K562 (cell line): ENCODE measurements around the gene PRKAR1A. TPM values are rescaled to one million over a fixed set of nuclear protein-coding genes. Genes with fewer than 3 reads are reported as not detected.
A peak's percentile ranks its signal among the peaks of the same experiment; 100 is the strongest.

Experiments used
- BMI1 ChIP-seq: fragments of 150-350 bp; IDR thresholded peaks from 2 replicates; pipeline ENCODE4 v1.6.1; 2014; ENCODE audit warnings: low read length
- C11orf30 ChIP-seq: fragments of 450-650 bp; IDR thresholded peaks from 2 replicates; pipeline ENCODE4 v1.6.1; 2016; ENCODE audit warnings: low read depth, mild to moderate bottlenecking
- FIP1L1 ChIP-seq: fragments of 200-400 bp; formaldehyde crosslinking; IDR thresholded peaks from 2 replicates; pipeline ENCODE4 v1.6.1; 2018; ENCODE audit warnings: mild to moderate bottlenecking, low read depth, low read length; ENCODE audit not compliant: poor library complexity, severe bottlenecking
- FOS ChIP-seq: IDR thresholded peaks from 3 replicates; pipeline ENCODE4 v1.6.1; 2011; ENCODE audit not compliant: insufficient read length; ENCODE audit errors: extremely low read depth
- GABPA ChIP-seq: fragments of 200-800 bp; sonication (Bioruptor generic); conservative IDR thresholded peaks from 2 replicates; pipeline ENCODE4 v1.6.1; 2016; ENCODE audit warnings: low read depth, missing genetic modification characterization, missing compliant biosample characterization
- HLTF ChIP-seq: fragments of 450-650 bp; IDR thresholded peaks from 2 replicates; pipeline ENCODE4 v1.6.1; 2016
- HMG20A ChIP-seq: fragments of 450-650 bp; formaldehyde crosslinking; conservative IDR thresholded peaks from 2 replicates; pipeline ENCODE4 v1.4.0; 2020; ENCODE audit warnings: mild to moderate bottlenecking, mixed read lengths
- MED1 ChIP-seq: sonication (generic); formaldehyde crosslinking; IDR thresholded peaks from 2 replicates; pipeline ENCODE4 v1.8.1; 2023; ENCODE audit warnings: missing genetic modification reagents, borderline replicate concordance
- MTA3 ChIP-seq: fragments of 450-650 bp; formaldehyde crosslinking; IDR thresholded peaks from 2 replicates; pipeline ENCODE4 v1.6.1; 2017; ENCODE audit warnings: mild to moderate bottlenecking, borderline replicate concordance
- NELFE ChIP-seq: IDR thresholded peaks from 2 replicates; pipeline ENCODE4 v1.6.1; 2011; ENCODE audit warnings: mild to moderate bottlenecking; ENCODE audit not compliant: insufficient read depth, insufficient read length
- NFE2 ChIP-seq: IDR thresholded peaks from 2 replicates; pipeline ENCODE4 v1.6.1; 2014; ENCODE audit warnings: antibody characterized with exemption, low read depth
- SMC3 ChIP-seq: conservative IDR thresholded peaks from 2 replicates; pipeline ENCODE4 v1.6.1; 2011; ENCODE audit warnings: low read depth, low read length, improper control_type of control experiment; ENCODE audit not compliant: insufficient read depth
- TRIM24 ChIP-seq, 2 experiments: fragments of 450-650 bp; IDR thresholded peaks; 2 replicates each; pipeline ENCODE4 v1.6.1; 2016
- XRCC5 ChIP-seq: fragments of 200-400 bp; formaldehyde crosslinking; IDR thresholded peaks from 2 replicates; pipeline ENCODE4 v1.6.1; 2017; ENCODE audit warnings: low read depth, mild to moderate bottlenecking, low read length
- ZBTB12 ChIP-seq: fragments of 250-450 bp; sonication (Bioruptor Pico); IDR thresholded peaks from 2 replicates; pipeline ENCODE4 v1.4.0; 2020
- ZC3H4 ChIP-seq: sonication (generic); formaldehyde crosslinking; IDR thresholded peaks from 2 replicates; pipeline ENCODE4 v1.9.0; 2021; ENCODE audit warnings: missing genetic modification reagents, borderline replicate concordance
- ZNF124 ChIP-seq: sonication (generic); formaldehyde crosslinking; IDR thresholded peaks from 2 replicates; pipeline ENCODE4 v1.8.1; 2022; ENCODE audit warnings: missing genetic modification reagents
- ZNF444 ChIP-seq: fragments of 250-450 bp; sonication (Bioruptor Pico); IDR thresholded peaks from 2 replicates; pipeline ENCODE4 v1.4.0; 2020; ENCODE audit warnings: mild to moderate bottlenecking, moderate library complexity
- ZNF740 ChIP-seq, 3 experiments: fragments of 200-800 bp in 1 of 3; sonication (Bioruptor generic) in 1 of 3; sonication (generic) in 1 of 3; formaldehyde crosslinking in 1 of 3; IDR thresholded peaks; 2 replicates each; pipeline versions ENCODE4 v1.6.1 to v1.8.0; 2016 to 2022; ENCODE audit warnings: mild to moderate bottlenecking in 2 of 3, missing compliant biosample characterization in 2 of 3, missing genetic modification characterization in 2 of 3, missing genetic modification reagents in 1 of 3
- polyA plus RNA-seq, 8 experiments: library from polyadenylated mRNA; depleted of rRNA in 4 of 8; stranded (reverse) in 5 of 8; unstranded in 3 of 8; fragments of >200 nt; fragmentation: Nextera tagmentation in 2 of 8; fragmentation: Illumina TruSeq in 1 of 8; extraction: Ambion mirVana in 2 of 8; extraction: Trizol in 1 of 8; gene quantifications; 2 replicates each; pipeline versions ENCODE4 v1.2.1 to v1.2.3, GENCODE V29; 2011 to 2014; ENCODE audit warnings: inconsistent platforms in 1 of 8, missing spikeins in 1 of 8
- total RNA-seq, 7 experiments: library from RNA; depleted of rRNA in 6 of 7; stranded (reverse); fragments of >200 nt in 6 of 7; fragmentation: Illumina TruSeq in 2 of 7; extraction: Trizol in 2 of 7; gene quantifications; 2 replicates each; pipeline versions ENCODE4 v1.2.1 to v1.2.3, GENCODE V29; 2011 to 2021; ENCODE audit warnings: low replicate concordance in 1 of 7
- TF ChIP-seq, protein P1 (sequence below): fragments of 250-450 bp; sonication (Bioruptor Pico); IDR thresholded peaks from 2 replicates; pipeline ENCODE4 v1.9.0; 2021; ENCODE audit warnings: mild to moderate bottlenecking
- TF ChIP-seq, protein P2 (sequence below): IDR thresholded peaks from 2 replicates; pipeline ENCODE4 v1.6.1; 2011; ENCODE audit warnings: borderline replicate concordance, low read depth, mild to moderate bottlenecking, moderate library complexity, low read length; ENCODE audit not compliant: insufficient read depth, poor library complexity, severe bottlenecking

The PRKAR1A gene
- total and polyA plus RNA-seq, 9 of the 15 experiments (the other 6 are each of a cell fraction or from before 2014, with no cell fraction given): 15.0 to 95.6 (median 67.5) TPM

DNA sequence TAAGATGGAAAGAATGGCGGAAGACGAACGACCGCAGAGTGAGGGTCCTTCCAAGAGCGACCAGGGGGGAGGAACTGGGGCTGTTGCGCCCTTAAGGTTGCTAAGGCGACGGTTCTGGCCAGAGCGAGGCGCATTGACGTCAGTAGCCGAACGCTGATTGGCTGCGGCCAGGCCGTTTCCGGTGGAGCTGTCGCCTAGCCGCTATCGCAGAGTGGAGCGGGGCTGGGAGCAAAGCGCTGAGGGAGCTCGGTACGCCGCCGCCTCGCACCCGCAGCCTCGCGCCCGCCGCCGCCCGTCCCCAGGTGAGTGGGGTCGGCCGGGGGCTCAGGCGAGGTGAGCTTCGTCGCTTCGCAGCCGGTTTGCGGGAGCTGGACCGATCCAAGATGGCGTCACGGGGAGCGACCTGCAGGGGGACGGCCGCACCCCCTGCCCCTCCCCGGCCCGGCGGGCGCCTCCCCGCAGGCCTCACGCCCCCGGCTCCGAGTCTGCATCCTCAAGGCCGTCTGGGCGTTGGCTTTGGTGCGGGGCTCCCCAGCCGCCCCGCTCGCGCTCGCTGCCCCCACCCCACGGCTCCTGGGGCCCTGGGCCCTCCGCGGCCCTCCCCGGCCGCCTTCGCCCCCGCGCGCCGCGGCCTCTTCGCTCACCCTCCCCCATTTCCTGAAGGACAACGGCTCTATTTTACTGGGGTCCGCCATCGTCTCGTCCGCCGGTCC, at the start of gene PRKAR1A (continued):
- peak; percentile 57; the same call in 1 of the 2 replicates for TF ChIP-seq ZBTB12 (CRISPR knock-in tag)
- peak; percentile 92 for TF ChIP-seq BMI1
- TF ChIP-seq HLTF: no peak
- peak; percentile 71 for TF ChIP-seq FIP1L1
- TF ChIP-seq HMG20A: no peak
- peak; percentile 66 for TF ChIP-seq C11orf30
- no peak for TF ChIP-seq MED1 (CRISPR knock-in tag)
- no peak for TF ChIP-seq XRCC5
- TF ChIP-seq, protein P1, sequence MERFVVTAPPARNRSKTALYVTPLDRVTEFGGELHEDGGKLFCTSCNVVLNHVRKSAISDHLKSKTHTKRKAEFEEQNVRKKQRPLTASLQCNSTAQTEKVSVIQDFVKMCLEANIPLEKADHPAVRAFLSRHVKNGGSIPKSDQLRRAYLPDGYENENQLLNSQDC (CRISPR knock-in tag): no peak
- peak; percentile 89 for TF ChIP-seq GABPA (tag)
- no peak for TF ChIP-seq ZNF124 (CRISPR knock-in tag)
- no peak for TF ChIP-seq SMC3
- TF ChIP-seq MTA3: peak; percentile 12; the same call in 1 of the 2 replicates
- no peak for TF ChIP-seq ZNF444
- TF ChIP-seq NFE2: no peak
- TF ChIP-seq ZNF740 (CRISPR knock-in tag; IDR thresholded peaks at IDR 0.05): no peak
- TF ChIP-seq ZNF740 (tag; IDR thresholded peaks at IDR 0.05): peak in 1 of 2 experiments; percentile 20; a peak in 1 of 4 replicates
- peak; percentile 60 for TF ChIP-seq FOS
- TF ChIP-seq, protein P2, sequence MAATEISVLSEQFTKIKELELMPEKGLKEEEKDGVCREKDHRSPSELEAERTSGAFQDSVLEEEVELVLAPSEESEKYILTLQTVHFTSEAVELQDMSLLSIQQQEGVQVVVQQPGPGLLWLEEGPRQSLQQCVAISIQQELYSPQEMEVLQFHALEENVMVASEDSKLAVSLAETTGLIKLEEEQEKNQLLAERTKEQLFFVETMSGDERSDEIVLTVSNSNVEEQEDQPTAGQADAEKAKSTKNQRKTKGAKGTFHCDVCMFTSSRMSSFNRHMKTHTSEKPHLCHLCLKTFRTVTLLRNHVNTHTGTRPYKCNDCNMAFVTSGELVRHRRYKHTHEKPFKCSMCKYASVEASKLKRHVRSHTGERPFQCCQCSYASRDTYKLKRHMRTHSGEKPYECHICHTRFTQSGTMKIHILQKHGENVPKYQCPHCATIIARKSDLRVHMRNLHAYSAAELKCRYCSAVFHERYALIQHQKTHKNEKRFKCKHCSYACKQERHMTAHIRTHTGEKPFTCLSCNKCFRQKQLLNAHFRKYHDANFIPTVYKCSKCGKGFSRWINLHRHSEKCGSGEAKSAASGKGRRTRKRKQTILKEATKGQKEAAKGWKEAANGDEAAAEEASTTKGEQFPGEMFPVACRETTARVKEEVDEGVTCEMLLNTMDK: no peak
- TF ChIP-seq ZC3H4 (CRISPR knock-in tag): no peak
- no peak for TF ChIP-seq TRIM24 (IDR thresholded peaks at IDR 0.05)
- TF ChIP-seq NELFE: no peak
